Measurements from ENCODE around the gene LYAR.
A peak's percentile ranks its signal among the peaks of the same experiment; 100 is the strongest.
"Not testable (repeated sequence)": the region's sequence is repeated elsewhere in the genome, so short reads cannot be mapped to it uniquely, and the experiment has no call there.

LYAR gene

GRCh38 chr4:4259484-4260100 lies 30.4 kb downstream of the LYAR start:
- DNase-seq, result no peak

- DNase-seq, result not testable (repeated sequence)
These were observed 32.2 kb downstream of the LYAR start for GRCh38 chr4:4257705-4258104.

GRCh38 chr4:4256799-4257198 lies 33.2 kb downstream of the LYAR start:
- DNase-seq, result no peak

- DNase-seq, result no peak
These were observed 35.3 kb downstream of the LYAR start for GRCh38 chr4:4254666-4255065.

- DNase-seq, result no peak
These were observed 35.8 kb downstream of the LYAR start for GRCh38 chr4:4254199-4254598.

- no peak for DNase-seq
These were observed 40.1 kb downstream of the LYAR start for GRCh38 chr4:4249866-4250265.

GRCh38 chr4:4249342-4249741 lies 40.6 kb downstream of the LYAR start:
- not testable (repeated sequence) for DNase-seq

- no peak for DNase-seq
These were observed 41.1 kb downstream of the LYAR start for GRCh38 chr4:4248885-4249203.

- DNase-seq, result peak; percentile 77 to 88 (median 86)
These were observed 41.7 kb downstream of the LYAR start, which contains the start of gene TMEM128 for GRCh38 chr4:4248029-4248884. TMEM128 (minus strand) TSS chr4:4248223; CDS start chr4:4248202, 21 bp downstream.

- DNase-seq, result no peak
These were observed 42.3 kb downstream of the LYAR start for GRCh38 chr4:4247696-4248028.

- DNase-seq, result no peak
These were observed 44.8 kb downstream of the LYAR start for GRCh38 chr4:4245172-4245571.

- not testable (repeated sequence) for DNase-seq
These were observed 50.4 kb downstream of the LYAR start for GRCh38 chr4:4239551-4239950.

- no peak for DNase-seq
These were observed 56.3 kb downstream of the LYAR start for GRCh38 chr4:4233610-4234009.

- no peak for DNase-seq
These were observed 61.6 kb downstream of the LYAR start for GRCh38 chr4:4228356-4228668.

GRCh38 chr4:4227510-4228355 lies 62.2 kb downstream of the LYAR start:
- DNase-seq, result no peak

- no peak for DNase-seq
These were observed 63.1 kb downstream of the LYAR start, which contains the start of gene OTOP1 for GRCh38 chr4:4226606-4227438. OTOP1 (minus strand) TSS chr4:4226929; CDS start chr4:4226864, 65 bp downstream.

GRCh38 chr4:4225915-4226605 lies 63.9 kb downstream of the LYAR start:
- no peak for DNase-seq
